Astrocyte (in vitro differentiated cells and primary cell): ENCODE results near the gene TMED8. TPM values are rescaled to one million over a fixed set of nuclear protein-coding genes. Genes with fewer than 3 reads are reported as not detected.

ENCODE experiments used
- DNase-seq: peaks from one replicate; pipeline ENCODE4 v3.0.0-alpha.2; 2010; ENCODE audit warnings: low read depth
- FAIRE-seq: peaks from 2 replicates; lab custom pipeline; 2011; peaks lifted over from hg19 to GRCh38; lab: Jason Lieb, UNC
- H2AFZ ChIP-seq: 2 replicates; pipeline ENCODE4 v1.6.0; 2012; ENCODE audit warnings: low read depth, low read length, inconsistent platforms
- H3K27ac ChIP-seq: 2 replicates; pipeline ENCODE4 v1.5.1; 2011; ENCODE audit warnings: low read depth, low read length, inconsistent platforms
- H3K27me3 ChIP-seq: 2 replicates; pipeline ENCODE4 v1.6.0; 2011; ENCODE audit warnings: low read length, inconsistent platforms; ENCODE audit not compliant: insufficient read depth
- H3K36me3 ChIP-seq: 2 replicates; pipeline ENCODE4 v1.5.1; 2011; ENCODE audit warnings: low read length, inconsistent platforms; ENCODE audit not compliant: insufficient read depth
- H3K4me1 ChIP-seq: 2 replicates; pipeline ENCODE4 v1.5.1; 2011; ENCODE audit warnings: low read length, inconsistent platforms; ENCODE audit not compliant: insufficient read depth
- H3K4me2 ChIP-seq: 2 replicates; pipeline ENCODE4 v1.6.0; 2012; ENCODE audit warnings: low read length, inconsistent platforms
- H3K4me3 ChIP-seq: 2 replicates; pipeline ENCODE4 v1.5.1; 2011; ENCODE audit warnings: low read depth, mild to moderate bottlenecking, low read length, inconsistent platforms; ENCODE audit not compliant: insufficient read depth
- H3K79me2 ChIP-seq: 2 replicates; pipeline ENCODE4 v1.6.0; 2012; ENCODE audit warnings: mild to moderate bottlenecking, low read length, inconsistent platforms; ENCODE audit not compliant: insufficient read depth
- H3K9ac ChIP-seq: 2 replicates; pipeline ENCODE4 v1.6.0; 2012; ENCODE audit warnings: mild to moderate bottlenecking, low read length, inconsistent platforms
- H3K9me3 ChIP-seq: 2 replicates; pipeline ENCODE4 v1.5.1; 2012; ENCODE audit warnings: low read depth, mild to moderate bottlenecking, low read length, inconsistent platforms; ENCODE audit not compliant: insufficient read depth
- H4K20me1 ChIP-seq: 2 replicates; pipeline ENCODE4 v1.6.0; 2012; ENCODE audit warnings: low read length, inconsistent platforms; ENCODE audit not compliant: insufficient read depth
- H3K27ac Mint-ChIP-seq: one replicate; pipeline ENCODE4 v1.8.0; 2021; ENCODE audit warnings: mild to moderate bottlenecking, mixed read lengths; ENCODE audit not compliant: unreplicated experiment
- H3K27me3 Mint-ChIP-seq: one replicate; pipeline ENCODE4 v1.8.0; 2021; ENCODE audit warnings: low read depth, mixed read lengths; ENCODE audit not compliant: unreplicated experiment
- H3K36me3 Mint-ChIP-seq: one replicate; pipeline ENCODE4 v1.8.0; 2021; ENCODE audit warnings: low read depth, mixed read lengths; ENCODE audit not compliant: unreplicated experiment
- H3K4me1 Mint-ChIP-seq: one replicate; pipeline ENCODE4 v1.8.0; 2021; ENCODE audit warnings: low read depth, mixed read lengths; ENCODE audit not compliant: unreplicated experiment
- H3K4me3 Mint-ChIP-seq: one replicate; pipeline ENCODE4 v1.8.0; 2021; ENCODE audit warnings: mild to moderate bottlenecking, moderate library complexity, mixed read lengths; ENCODE audit not compliant: unreplicated experiment
- H3K9me3 Mint-ChIP-seq: one replicate; pipeline ENCODE4 v1.8.0; 2021; ENCODE audit warnings: mild to moderate bottlenecking, mixed read lengths; ENCODE audit not compliant: unreplicated experiment
- CTCF ChIP-seq: IDR thresholded peaks from 2 replicates; pipeline ENCODE4 v1.5.1; 2011; ENCODE audit warnings: low read depth, mild to moderate bottlenecking, inconsistent platforms, low read length, moderate library complexity; ENCODE audit not compliant: insufficient read depth
- EZH2 ChIP-seq: IDR thresholded peaks from 2 replicates; pipeline ENCODE4 v1.6.1; 2012; ENCODE audit warnings: mild to moderate bottlenecking, low read length, inconsistent platforms; ENCODE audit not compliant: insufficient read depth
- total RNA-seq: library from RNA; stranded (reverse); gene quantifications from 2 replicates; pipeline ENCODE4 v1.2.1, GENCODE V29; 2021

The TMED8 gene
- total RNA-seq, 1 donor from 2014 or later: 10.2 TPM

DNA sequence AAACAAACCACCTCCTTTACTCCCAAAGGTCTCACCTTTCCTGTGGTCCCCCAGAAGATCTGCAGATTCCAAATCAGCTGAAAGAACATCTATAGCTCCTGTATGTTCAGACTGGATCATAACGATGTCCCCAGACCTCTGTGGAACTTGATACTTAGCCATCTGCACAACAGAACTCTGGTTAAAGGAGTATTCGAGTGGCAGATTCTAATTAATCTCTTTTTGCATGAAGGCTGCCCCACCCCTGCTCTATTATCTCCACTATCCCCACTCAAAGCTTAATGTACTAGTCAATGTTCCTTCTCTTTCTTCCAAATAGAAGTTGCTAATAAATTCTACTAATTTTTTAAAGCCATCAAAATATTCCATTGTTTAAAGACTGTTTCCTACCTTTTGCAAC, 33.2 kb downstream of the TMED8 start:
- no peak overlapping the region for H3K27ac Mint-ChIP-seq
- Histone ChIP-seq H3K9me3 (no peaks in the 10 kb centered on the region), H3K9ac (no peak overlapping the region), H3K36me3 (no peaks in the 10 kb centered on the region), H3K4me1 (peaks cover 10% of the 10 kb centered on the region), H3K27me3 (no peaks in the 10 kb centered on the region), H3K79me2 (no peaks in the 10 kb centered on the region), H2AFZ (no peak overlapping the region), H3K4me2 (no peak overlapping the region), H3K27ac (no peak overlapping the region), H4K20me1 (no peaks in the 10 kb centered on the region), H3K4me3 (no peak overlapping the region)
- H3K36me3 Mint-ChIP-seq: peaks cover 13% of the 10 kb centered on the region
- no peak overlapping the region for H3K4me3 Mint-ChIP-seq
- peaks cover 24% of the 10 kb centered on the region for H3K4me1 Mint-ChIP-seq
- H3K9me3 Mint-ChIP-seq: no peaks in the 10 kb centered on the region
- DNase-seq: no peak
- H3K27me3 Mint-ChIP-seq: no peaks in the 10 kb centered on the region
- no peak for TF ChIP-seq CTCF
- TF ChIP-seq EZH2: no peak
- no peak for FAIRE-seq

DNA sequence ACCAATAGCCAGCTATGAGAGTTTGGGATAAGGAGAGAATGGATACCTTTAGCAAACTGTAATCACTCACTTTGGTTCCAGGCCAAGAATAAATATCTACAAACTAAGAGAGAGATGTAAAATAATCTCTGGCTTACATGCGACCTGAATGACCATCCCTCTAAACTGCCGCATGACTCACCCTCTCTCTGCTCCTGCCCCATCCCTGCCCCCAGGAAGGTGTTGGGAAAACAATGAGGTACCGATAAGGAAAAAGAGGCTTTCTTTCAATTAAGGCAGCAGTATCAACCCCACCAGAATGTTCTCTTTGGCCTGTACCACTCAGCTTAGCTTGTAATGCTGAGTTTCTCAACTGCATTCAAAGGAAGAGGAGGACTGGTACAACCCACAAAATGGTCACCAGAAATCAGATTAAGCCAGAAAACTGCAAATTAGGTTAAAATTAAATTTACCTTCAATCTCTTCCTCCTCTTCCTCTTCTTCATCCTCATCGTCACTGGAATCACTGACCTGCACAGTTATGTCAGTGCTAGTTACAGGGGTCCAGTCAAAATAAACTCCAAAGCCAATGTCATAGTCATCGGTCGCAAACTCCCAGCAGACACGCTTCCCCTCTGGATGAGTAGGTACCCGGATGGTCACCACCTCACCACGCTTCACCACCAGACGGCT, 34.0 kb downstream of the TMED8 start:
- Histone ChIP-seq H3K9ac (no peak overlapping the region), H3K4me3 (no peak overlapping the region), H3K79me2 (no peaks in the 10 kb centered on the region), H3K27me3 (no peaks in the 10 kb centered on the region), H3K36me3 (no peaks in the 10 kb centered on the region), H3K27ac (no peak overlapping the region), H2AFZ (no peak overlapping the region), H3K9me3 (no peaks in the 10 kb centered on the region), H3K4me2 (no peak overlapping the region), H3K4me1 (peaks cover 10% of the 10 kb centered on the region), H4K20me1 (no peaks in the 10 kb centered on the region)
- Mint-ChIP-seq H3K4me3 (no peak overlapping the region), H3K9me3 (no peaks in the 10 kb centered on the region), H3K27ac (no peak overlapping the region), H3K4me1 (peaks cover 24% of the 10 kb centered on the region), H3K36me3 (peaks cover 13% of the 10 kb centered on the region), H3K27me3 (no peaks in the 10 kb centered on the region)
- FAIRE-seq: no peak
- DNase-seq: peak; percentile 12
- TF ChIP-seq CTCF: no peak
- TF ChIP-seq EZH2: no peak

DNA sequence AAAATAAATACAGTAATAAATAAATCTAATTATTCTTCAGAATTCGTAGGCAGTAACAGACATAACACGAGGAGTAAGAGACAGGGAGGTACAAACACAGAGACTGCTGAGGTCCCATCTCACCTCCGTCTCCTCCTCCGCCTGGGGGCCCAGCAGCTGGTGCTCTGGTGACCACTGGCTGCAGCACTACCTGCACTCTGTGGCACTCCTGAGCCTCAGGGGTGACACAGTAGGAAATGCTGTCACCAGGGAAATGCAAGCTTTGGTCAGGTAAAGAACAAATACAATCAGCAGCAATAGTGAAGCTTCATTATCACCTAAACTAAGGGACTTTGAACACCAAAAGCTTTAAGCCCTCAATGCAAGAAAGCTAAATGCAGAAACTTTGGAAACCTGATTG, 36.5 kb downstream of the TMED8 start:
- no peak overlapping the region for H3K9ac ChIP-seq
- H3K4me1 ChIP-seq: peaks cover 10% of the 10 kb centered on the region
- no peaks in the 10 kb centered on the region for H3K79me2 ChIP-seq
- Mint-ChIP-seq H3K4me3 (no peak overlapping the region), H3K27ac (no peak overlapping the region), H3K9me3 (no peaks in the 10 kb centered on the region), H3K4me1 (peaks cover 24% of the 10 kb centered on the region), H3K27me3 (no peaks in the 10 kb centered on the region), H3K36me3 (peaks cover 13% of the 10 kb centered on the region)
- H4K20me1 ChIP-seq: no peaks in the 10 kb centered on the region
- no peaks in the 10 kb centered on the region for H3K36me3 ChIP-seq
- no peak for DNase-seq
- no peak overlapping the region for H2AFZ ChIP-seq
- TF ChIP-seq EZH2 (no peak), CTCF (no peak)
- FAIRE-seq: no peak
- no peak overlapping the region for H3K4me2 ChIP-seq
- no peaks in the 10 kb centered on the region for H3K27me3 ChIP-seq
- H3K9me3 ChIP-seq: no peaks in the 10 kb centered on the region
- H3K27ac ChIP-seq: no peak overlapping the region
- no peak overlapping the region for H3K4me3 ChIP-seq
